Measurements from ENCODE around the gene CITED4.

The CITED4 gene

DNA sequence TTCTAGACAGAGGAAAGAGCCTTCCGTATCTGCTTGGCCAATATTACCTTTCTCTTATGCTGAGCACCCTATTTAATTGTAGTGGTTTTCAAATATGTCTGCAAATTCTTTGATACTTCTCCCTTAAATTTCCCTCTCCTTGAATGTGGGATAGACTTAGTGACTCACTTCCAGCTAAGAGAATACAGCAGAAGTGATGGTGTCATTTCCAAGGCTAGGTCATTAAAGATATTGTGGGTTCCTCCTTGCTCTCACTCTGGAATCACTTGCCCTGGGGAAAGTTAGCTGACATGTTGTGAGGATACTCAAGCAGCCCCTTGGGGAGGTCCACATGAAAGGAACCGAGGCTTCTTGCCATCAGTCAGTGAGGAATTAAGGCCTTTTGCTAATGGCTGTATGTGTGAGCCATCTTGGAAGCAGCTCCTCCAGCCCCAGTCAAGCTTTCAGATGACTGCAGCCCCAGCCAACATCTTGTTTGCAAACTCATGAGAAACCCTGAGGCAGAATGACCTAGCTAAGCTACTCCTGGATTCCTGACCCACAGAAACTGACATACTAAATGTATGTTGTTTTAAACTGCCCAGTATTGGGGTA lies 8.1 kb upstream of the CITED4 start:
- no peak for DNase-seq (ENCODE audit: low read depth)
- TF ChIP-seq, protein P1, sequence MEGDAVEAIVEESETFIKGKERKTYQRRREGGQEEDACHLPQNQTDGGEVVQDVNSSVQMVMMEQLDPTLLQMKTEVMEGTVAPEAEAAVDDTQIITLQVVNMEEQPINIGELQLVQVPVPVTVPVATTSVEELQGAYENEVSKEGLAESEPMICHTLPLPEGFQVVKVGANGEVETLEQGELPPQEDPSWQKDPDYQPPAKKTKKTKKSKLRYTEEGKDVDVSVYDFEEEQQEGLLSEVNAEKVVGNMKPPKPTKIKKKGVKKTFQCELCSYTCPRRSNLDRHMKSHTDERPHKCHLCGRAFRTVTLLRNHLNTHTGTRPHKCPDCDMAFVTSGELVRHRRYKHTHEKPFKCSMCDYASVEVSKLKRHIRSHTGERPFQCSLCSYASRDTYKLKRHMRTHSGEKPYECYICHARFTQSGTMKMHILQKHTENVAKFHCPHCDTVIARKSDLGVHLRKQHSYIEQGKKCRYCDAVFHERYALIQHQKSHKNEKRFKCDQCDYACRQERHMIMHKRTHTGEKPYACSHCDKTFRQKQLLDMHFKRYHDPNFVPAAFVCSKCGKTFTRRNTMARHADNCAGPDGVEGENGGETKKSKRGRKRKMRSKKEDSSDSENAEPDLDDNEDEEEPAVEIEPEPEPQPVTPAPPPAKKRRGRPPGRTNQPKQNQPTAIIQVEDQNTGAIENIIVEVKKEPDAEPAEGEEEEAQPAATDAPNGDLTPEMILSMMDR (IDR thresholded peaks at IDR 0.05; ENCODE audit: control insufficient read depth, insufficient read depth, low read depth, low read length, missing control alignments), result no peak

DNA sequence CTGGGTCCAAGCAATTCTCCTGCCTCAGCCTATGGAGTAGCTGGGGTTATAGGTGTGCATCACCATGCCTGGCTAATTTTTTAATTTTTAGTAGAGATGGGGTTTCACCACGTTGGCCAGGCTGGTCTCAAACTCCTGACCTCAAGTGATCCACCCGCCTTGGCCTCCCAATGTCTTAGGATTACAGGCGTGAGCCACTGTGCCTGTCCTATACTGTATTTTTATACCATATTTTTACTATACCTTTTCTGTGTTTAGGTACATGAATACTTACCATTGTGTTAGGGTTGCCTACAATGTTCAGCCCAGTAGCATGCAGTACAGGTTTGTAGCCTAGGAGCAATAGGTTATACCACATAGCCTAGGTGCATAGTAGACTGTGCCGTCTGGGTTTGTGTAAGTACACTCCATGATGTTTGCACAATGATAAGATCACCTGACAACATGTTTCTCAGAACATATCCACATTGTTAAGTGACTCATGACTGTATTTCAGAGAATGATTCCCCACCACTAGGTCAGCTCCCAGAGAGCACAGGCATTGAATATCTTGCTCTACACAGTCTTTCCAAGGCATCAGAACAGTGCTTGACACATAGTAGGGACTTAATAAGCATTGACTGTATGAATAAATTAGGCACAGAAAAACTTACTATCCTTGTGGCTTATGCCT lies 6.0 kb upstream of the CITED4 start:
- no peak overlapping the region for H3K4me3 ChIP-seq (ENCODE audit: control insufficient read depth, low read depth, low read length)
- TF ChIP-seq, protein P1 (IDR thresholded peaks at IDR 0.05; ENCODE audit: control insufficient read depth, insufficient read depth, low read depth, low read length, missing control alignments), result no peak
- DNase-seq (ENCODE audit: low read depth), result peak; percentile 37

More for the DNA sequence above, 8.1 kb upstream of the CITED4 start:
- no peak overlapping the region for H3K4me3 ChIP-seq (ENCODE audit: control insufficient read depth, low read depth, low read length)

DNA sequence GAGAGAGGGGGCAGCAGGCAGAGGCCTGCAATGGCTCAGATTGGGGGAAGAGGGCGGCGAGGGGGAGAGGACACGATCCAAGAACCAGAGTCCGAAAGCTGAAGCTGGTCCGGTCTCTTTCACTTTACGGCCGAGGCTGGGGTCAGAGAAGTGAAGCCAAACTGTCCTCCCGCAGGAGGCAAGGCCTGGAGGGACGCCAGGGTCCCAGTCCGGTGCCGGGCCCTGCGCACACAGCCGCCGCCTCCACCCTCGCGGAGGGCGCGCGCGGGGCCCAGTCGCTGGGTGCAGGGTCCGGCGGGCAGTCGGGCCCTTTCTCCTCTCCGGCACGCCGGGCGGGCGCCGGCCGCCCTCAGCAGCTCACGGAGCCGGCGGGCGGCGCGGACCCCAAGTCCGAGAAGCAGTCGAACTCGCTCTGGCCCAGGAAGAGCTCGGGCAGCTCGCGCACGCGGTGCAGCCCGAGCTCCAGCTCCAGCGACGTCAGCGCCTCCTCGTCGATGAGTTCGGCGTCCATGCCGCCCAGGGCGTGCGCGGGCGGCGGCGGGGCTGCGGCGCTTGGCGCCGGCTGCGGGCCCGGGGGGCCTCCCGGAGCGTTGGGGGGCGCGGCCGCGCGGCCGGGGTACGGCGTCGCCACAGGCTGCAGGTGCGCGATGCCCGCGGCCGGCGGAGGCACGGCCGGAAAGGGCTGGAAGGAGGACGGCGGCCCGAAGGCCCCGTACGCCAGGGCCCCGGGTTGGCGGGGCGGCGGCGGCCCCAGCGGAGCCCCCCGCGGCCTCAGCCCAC lies 749 bp downstream of the CITED4 start:
- DNase-seq (ENCODE audit: low read depth), result no peak
- peak overlapping the region; percentile 42; the same call in 1 of the 2 replicates for H3K4me3 ChIP-seq (ENCODE audit: control insufficient read depth, low read depth, low read length)

DNA sequence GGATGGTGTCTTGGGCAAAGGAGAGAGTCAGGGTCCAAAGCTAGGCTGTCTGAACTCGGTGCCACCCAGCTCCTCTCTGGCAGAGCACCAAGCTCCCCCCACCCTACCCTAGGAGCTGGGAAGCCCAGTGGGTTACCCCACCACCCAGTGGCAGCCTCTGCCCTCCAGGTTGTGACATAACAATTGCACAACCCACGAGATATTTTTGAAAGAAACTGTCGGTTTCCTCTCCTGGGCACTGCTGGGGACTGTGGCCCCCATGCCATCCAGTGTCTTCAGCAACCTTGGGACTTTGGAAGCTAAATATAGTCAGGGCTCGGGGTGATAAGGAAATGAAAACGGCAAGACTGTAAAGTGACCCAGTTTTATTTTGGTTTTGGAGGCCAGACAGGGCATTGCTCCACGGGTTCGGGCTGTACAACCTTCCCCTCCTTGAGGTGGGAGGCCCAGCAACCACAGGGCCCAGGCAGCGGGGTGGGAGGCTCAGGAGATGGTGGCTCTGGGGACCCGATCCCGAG lies 1.4 kb downstream of the CITED4 start:
- TF ChIP-seq, protein P1 (IDR thresholded peaks at IDR 0.05; ENCODE audit: control insufficient read depth, insufficient read depth, low read depth, low read length, missing control alignments), result no peak
- H3K4me3 ChIP-seq (ENCODE audit: control insufficient read depth, low read depth, low read length), result no peak overlapping the region

More for the DNA sequence above, 749 bp downstream of the CITED4 start:
- TF ChIP-seq, protein P1 (IDR thresholded peaks at IDR 0.05; ENCODE audit: control insufficient read depth, insufficient read depth, low read depth, low read length, missing control alignments), result no peak

DNA sequence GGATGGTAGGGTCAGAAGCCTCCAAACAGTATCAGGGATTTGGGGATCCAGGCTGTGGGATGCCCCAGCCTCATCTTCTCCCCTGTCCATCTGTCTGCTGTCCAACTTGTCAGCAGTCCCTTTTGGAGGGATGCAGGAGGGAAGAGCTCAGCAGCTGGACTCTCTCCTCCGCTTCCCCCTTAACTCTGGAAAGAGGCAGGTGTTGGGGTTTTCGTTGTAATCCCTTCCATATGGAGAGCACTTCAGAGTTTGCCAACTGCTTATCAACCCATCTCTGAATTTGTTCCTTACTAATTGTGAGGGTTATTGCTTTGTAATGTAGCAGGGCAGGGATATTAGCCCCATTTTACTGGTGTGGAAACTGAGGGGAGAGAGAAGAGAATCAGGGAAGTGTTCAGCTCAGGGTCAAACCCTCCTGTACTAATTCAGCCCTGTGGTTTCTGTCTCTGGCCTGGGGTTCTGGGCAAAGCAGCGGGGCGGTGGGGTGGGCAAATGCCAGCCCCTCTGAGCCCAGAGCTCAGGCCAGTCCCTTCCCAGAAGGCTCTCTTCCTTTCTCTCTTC lies 3.2 kb downstream of the CITED4 start:
- no peak overlapping the region for H3K4me3 ChIP-seq (ENCODE audit: control insufficient read depth, low read depth, low read length)
- TF ChIP-seq, protein P1 (IDR thresholded peaks at IDR 0.05; ENCODE audit: control insufficient read depth, insufficient read depth, low read depth, low read length, missing control alignments), result no peak
- DNase-seq (ENCODE audit: low read depth), result no peak

More for the DNA sequence above, 1.4 kb downstream of the CITED4 start:
- DNase-seq (ENCODE audit: low read depth), result no peak

DNA sequence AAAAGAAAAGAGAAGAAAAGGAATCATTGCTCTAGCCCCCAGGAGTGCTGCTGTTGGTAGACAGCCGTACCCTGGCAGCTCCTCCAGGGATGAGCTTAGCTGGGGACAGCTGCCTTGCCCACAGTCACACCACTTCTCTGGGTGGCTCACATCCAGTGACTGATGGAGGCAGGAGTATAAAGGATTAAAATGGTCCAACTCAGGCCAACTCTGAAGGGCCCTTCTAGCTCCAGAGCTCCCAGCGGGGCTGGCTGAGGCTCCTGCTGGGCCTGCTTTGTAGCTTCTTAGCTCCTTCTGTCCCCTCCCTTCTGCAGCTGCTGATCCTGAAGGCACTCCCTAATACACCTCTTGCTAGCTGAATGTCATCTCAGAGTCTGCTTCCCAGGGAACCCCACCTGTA lies 4.4 kb downstream of the CITED4 start:
- no peak for DNase-seq (ENCODE audit: low read depth)

More for the DNA sequence above, 4.4 kb downstream of the CITED4 start:
- H3K4me3 ChIP-seq (ENCODE audit: control insufficient read depth, low read depth, low read length), result no peak overlapping the region
- TF ChIP-seq, protein P1 (IDR thresholded peaks at IDR 0.05; ENCODE audit: control insufficient read depth, insufficient read depth, low read depth, low read length, missing control alignments), result no peak

All from AG09309 (cell line).